WTC11 (cell line): ENCODE measurements around the gene PLSCR5.

Experiments used
- CREM ChIP-seq: sonication (generic); formaldehyde crosslinking; IDR thresholded peaks from 2 replicates; pipeline ENCODE4 v1.8.1; 2022; ENCODE audit warnings: mild to moderate bottlenecking, missing genetic modification reagents, moderate library complexity
- CTCF ChIP-seq: fragments of 200-600 bp; IDR thresholded peaks from 2 replicates; pipeline ENCODE4 v1.8.0; 2022; ENCODE audit warnings: antibody characterized with exemption
- MAX ChIP-seq: sonication (generic); formaldehyde crosslinking; IDR thresholded peaks from 2 replicates; pipeline ENCODE4 v1.8.0; 2022; ENCODE audit warnings: mild to moderate bottlenecking, missing genetic modification reagents
- USF1 ChIP-seq: sonication (generic); formaldehyde crosslinking; IDR thresholded peaks from 2 replicates; pipeline ENCODE4 v1.8.0; 2022; ENCODE audit warnings: mild to moderate bottlenecking, missing genetic modification reagents
- TF ChIP-seq, protein P1 (sequence below): sonication (generic); formaldehyde crosslinking; IDR thresholded peaks from 2 replicates; pipeline ENCODE4 v1.8.1; 2023; ENCODE audit warnings: mild to moderate bottlenecking, missing genetic modification reagents, moderate library complexity
- TF ChIP-seq, protein P2 (sequence below): sonication (generic); formaldehyde crosslinking; IDR thresholded peaks from 2 replicates; pipeline ENCODE4 v1.8.1; 2022; ENCODE audit warnings: mild to moderate bottlenecking, moderate library complexity, missing genetic modification reagents
- TF ChIP-seq, protein P3 (sequence below): fragments of 250-450 bp; sonication (Bioruptor Pico); IDR thresholded peaks from 2 replicates; pipeline ENCODE4 v1.9.0; 2021; ENCODE audit warnings: mild to moderate bottlenecking
- TF ChIP-seq, protein P4 (sequence below): sonication (generic); formaldehyde crosslinking; IDR thresholded peaks from 2 replicates; pipeline ENCODE4 v1.8.1; 2022; ENCODE audit warnings: low read depth, missing genetic modification reagents, borderline replicate concordance

GRCh38 chr3:146536681-146537080 is 68.5 kb downstream of the PLSCR5 start:
- TF ChIP-seq, protein P1, sequence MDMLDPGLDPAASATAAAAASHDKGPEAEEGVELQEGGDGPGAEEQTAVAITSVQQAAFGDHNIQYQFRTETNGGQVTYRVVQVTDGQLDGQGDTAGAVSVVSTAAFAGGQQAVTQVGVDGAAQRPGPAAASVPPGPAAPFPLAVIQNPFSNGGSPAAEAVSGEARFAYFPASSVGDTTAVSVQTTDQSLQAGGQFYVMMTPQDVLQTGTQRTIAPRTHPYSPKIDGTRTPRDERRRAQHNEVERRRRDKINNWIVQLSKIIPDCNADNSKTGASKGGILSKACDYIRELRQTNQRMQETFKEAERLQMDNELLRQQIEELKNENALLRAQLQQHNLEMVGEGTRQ (CRISPR knock-in tag), result no peak
- TF ChIP-seq CREM (CRISPR knock-in tag) (no peak), CTCF (no peak), USF1 (no peak), MAX (CRISPR knock-in tag) (no peak)
- TF ChIP-seq, protein P2, sequence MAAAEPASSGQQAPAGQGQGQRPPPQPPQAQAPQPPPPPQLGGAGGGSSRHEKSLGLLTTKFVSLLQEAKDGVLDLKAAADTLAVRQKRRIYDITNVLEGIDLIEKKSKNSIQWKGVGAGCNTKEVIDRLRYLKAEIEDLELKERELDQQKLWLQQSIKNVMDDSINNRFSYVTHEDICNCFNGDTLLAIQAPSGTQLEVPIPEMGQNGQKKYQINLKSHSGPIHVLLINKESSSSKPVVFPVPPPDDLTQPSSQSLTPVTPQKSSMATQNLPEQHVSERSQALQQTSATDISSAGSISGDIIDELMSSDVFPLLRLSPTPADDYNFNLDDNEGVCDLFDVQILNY, result no peak
- TF ChIP-seq, protein P3, sequence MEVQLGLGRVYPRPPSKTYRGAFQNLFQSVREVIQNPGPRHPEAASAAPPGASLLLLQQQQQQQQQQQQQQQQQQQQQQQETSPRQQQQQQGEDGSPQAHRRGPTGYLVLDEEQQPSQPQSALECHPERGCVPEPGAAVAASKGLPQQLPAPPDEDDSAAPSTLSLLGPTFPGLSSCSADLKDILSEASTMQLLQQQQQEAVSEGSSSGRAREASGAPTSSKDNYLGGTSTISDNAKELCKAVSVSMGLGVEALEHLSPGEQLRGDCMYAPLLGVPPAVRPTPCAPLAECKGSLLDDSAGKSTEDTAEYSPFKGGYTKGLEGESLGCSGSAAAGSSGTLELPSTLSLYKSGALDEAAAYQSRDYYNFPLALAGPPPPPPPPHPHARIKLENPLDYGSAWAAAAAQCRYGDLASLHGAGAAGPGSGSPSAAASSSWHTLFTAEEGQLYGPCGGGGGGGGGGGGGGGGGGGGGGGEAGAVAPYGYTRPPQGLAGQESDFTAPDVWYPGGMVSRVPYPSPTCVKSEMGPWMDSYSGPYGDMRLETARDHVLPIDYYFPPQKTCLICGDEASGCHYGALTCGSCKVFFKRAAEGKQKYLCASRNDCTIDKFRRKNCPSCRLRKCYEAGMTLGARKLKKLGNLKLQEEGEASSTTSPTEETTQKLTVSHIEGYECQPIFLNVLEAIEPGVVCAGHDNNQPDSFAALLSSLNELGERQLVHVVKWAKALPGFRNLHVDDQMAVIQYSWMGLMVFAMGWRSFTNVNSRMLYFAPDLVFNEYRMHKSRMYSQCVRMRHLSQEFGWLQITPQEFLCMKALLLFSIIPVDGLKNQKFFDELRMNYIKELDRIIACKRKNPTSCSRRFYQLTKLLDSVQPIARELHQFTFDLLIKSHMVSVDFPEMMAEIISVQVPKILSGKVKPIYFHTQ (CRISPR knock-in tag), result no peak
- TF ChIP-seq, protein P4, sequence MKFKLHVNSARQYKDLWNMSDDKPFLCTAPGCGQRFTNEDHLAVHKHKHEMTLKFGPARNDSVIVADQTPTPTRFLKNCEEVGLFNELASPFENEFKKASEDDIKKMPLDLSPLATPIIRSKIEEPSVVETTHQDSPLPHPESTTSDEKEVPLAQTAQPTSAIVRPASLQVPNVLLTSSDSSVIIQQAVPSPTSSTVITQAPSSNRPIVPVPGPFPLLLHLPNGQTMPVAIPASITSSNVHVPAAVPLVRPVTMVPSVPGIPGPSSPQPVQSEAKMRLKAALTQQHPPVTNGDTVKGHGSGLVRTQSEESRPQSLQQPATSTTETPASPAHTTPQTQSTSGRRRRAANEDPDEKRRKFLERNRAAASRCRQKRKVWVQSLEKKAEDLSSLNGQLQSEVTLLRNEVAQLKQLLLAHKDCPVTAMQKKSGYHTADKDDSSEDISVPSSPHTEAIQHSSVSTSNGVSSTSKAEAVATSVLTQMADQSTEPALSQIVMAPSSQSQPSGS (CRISPR knock-in tag), result no peak
